DOHH2 (cell line): ENCODE data around the gene DGKZ.

Experiments used
- H3F3A ChIP-seq: fragments of 200-600 bp; sonication (generic), shearing (Covaris generic); 2 replicates; pipeline ENCODE4 v1.6.0; 2016; ENCODE audit warnings: antibody characterized with exemption, mild to moderate bottlenecking; ENCODE audit not compliant: control insufficient read depth, insufficient read depth
- H3K27ac ChIP-seq: fragments of 200-600 bp; sonication (generic); 2 replicates; pipeline ENCODE4 v1.5.1; 2014; ENCODE audit warnings: low read depth, mild to moderate bottlenecking, low read length, moderate library complexity
- H3K27me3 ChIP-seq: fragments of 200-600 bp; sonication (generic); 2 replicates; pipeline ENCODE4 v1.6.1; 2014; ENCODE audit warnings: mild to moderate bottlenecking, low read length, mixed read lengths; ENCODE audit not compliant: control insufficient read depth
- H3K36me3 ChIP-seq: fragments of 200-600 bp; sonication (generic); 2 replicates; pipeline ENCODE4 v1.6.1; 2014; ENCODE audit warnings: mild to moderate bottlenecking, low read length, moderate library complexity, mixed read lengths; ENCODE audit not compliant: control insufficient read depth
- H3K4me1 ChIP-seq: fragments of 200-600 bp; sonication (generic); 2 replicates; pipeline ENCODE4 v1.6.1; 2014; ENCODE audit warnings: mild to moderate bottlenecking, low read length, mixed read lengths; ENCODE audit not compliant: control insufficient read depth
- H3K4me2 ChIP-seq: fragments of 200-600 bp; sonication (generic); 2 replicates; pipeline ENCODE4 v1.6.0; 2014; ENCODE audit warnings: mild to moderate bottlenecking, low read length, moderate library complexity
- H3K4me3 ChIP-seq: fragments of 200-600 bp; sonication (generic); 2 replicates; pipeline ENCODE4 v1.5.1; 2014; ENCODE audit warnings: mild to moderate bottlenecking, low read length, mixed read lengths
- H3K79me2 ChIP-seq: fragments of 200-600 bp; sonication (generic); 2 replicates; pipeline ENCODE4 v1.6.1; 2014; ENCODE audit warnings: mild to moderate bottlenecking, low read length, mixed read lengths; ENCODE audit not compliant: control insufficient read depth
- H3K9me2 ChIP-seq: fragments of 200-600 bp; sonication (generic); replicated peaks from 2 replicates; pipeline ENCODE4 v1.6.1; 2014; ENCODE audit warnings: mild to moderate bottlenecking, low read length, mixed read lengths; ENCODE audit not compliant: control insufficient read depth
- H3K9me3 ChIP-seq: fragments of 200-600 bp; sonication (generic); 2 replicates; pipeline ENCODE4 v1.6.1; 2014; ENCODE audit warnings: antibody characterized with exemption, low read length, mixed read lengths; ENCODE audit not compliant: control insufficient read depth, insufficient read depth
- H4K20me1 ChIP-seq: fragments of 200-600 bp; sonication (generic); 2 replicates; pipeline ENCODE4 v1.6.0; 2014; ENCODE audit warnings: low read depth, mild to moderate bottlenecking, antibody characterized with exemption, low read length, moderate library complexity; ENCODE audit not compliant: control insufficient read depth, insufficient read depth
- CTCF ChIP-seq: fragments of 200-600 bp; sonication (generic); IDR thresholded peaks from one replicate; pipeline ENCODE4 v1.5.1; 2014; ENCODE audit warnings: antibody characterized with exemption, mild to moderate bottlenecking, low read depth, low read length; ENCODE audit not compliant: poor library complexity, severe bottlenecking
- EZH2phosphoT487 ChIP-seq: fragments of 200-600 bp; sonication (generic); IDR thresholded peaks from 2 replicates; pipeline ENCODE4 v1.6.1; 2017; ENCODE audit warnings: borderline replicate concordance, mild to moderate bottlenecking, antibody characterized with exemption, low read length, moderate library complexity, mixed read lengths

Gene DGKZ

GRCh38 chr11:46338636-46338987 is 8.7 kb upstream of the DGKZ start:
- no peaks in the 10 kb centered on the region for H3K9me2 ChIP-seq
- H3K27me3 ChIP-seq = peaks cover 58% of the 10 kb centered on the region
- H3K4me3 ChIP-seq = no peak overlapping the region
- H3K4me1 ChIP-seq = peaks cover 10% of the 10 kb centered on the region
- H3K9me3 ChIP-seq = no peaks in the 10 kb centered on the region
- H3K79me2 ChIP-seq = no peaks in the 10 kb centered on the region
- H3K36me3 ChIP-seq = no peaks in the 10 kb centered on the region
- H4K20me1 ChIP-seq = no peaks in the 10 kb centered on the region
- H3F3A ChIP-seq = peaks cover 5% of the 10 kb centered on the region; the same call in 1 of the 2 replicates
- no peak overlapping the region for H3K27ac ChIP-seq
- no peak for TF ChIP-seq EZH2phosphoT487
- no peak overlapping the region for H3K4me2 ChIP-seq

- Histone ChIP-seq H3K9me2 (no peaks in the 10 kb centered on the region), H3F3A (peaks cover 6% of the 10 kb centered on the region; the same call in 1 of the 2 replicates), H3K4me1 (peaks cover 10% of the 10 kb centered on the region), H3K27me3 (peaks cover 58% of the 10 kb centered on the region), H3K36me3 (no peaks in the 10 kb centered on the region), H3K27ac (no peak overlapping the region), H3K4me3 (no peak overlapping the region), H4K20me1 (no peaks in the 10 kb centered on the region), H3K79me2 (no peaks in the 10 kb centered on the region), H3K4me2 (no peak overlapping the region), H3K9me3 (no peaks in the 10 kb centered on the region)
- TF ChIP-seq EZH2phosphoT487 = no peak
Observed at GRCh38 chr11:46338988-46339666, 8.1 kb upstream of the DGKZ start.

GRCh38 chr11:46339816-46340215 is 7.4 kb upstream of the DGKZ start:
- Histone ChIP-seq H3K9me3 (no peaks in the 10 kb centered on the region), H3K27ac (no peak overlapping the region), H3K27me3 (peaks cover 55% of the 10 kb centered on the region), H3K4me3 (no peak overlapping the region), H3F3A (peaks cover 7% of the 10 kb centered on the region; the same call in 1 of the 2 replicates), H4K20me1 (no peaks in the 10 kb centered on the region), H3K36me3 (no peaks in the 10 kb centered on the region), H3K9me2 (no peaks in the 10 kb centered on the region), H3K4me2 (no peak overlapping the region), H3K4me1 (peaks cover 10% of the 10 kb centered on the region), H3K79me2 (no peaks in the 10 kb centered on the region)
- TF ChIP-seq EZH2phosphoT487 = no peak
- no peak for TF ChIP-seq CTCF

DNA sequence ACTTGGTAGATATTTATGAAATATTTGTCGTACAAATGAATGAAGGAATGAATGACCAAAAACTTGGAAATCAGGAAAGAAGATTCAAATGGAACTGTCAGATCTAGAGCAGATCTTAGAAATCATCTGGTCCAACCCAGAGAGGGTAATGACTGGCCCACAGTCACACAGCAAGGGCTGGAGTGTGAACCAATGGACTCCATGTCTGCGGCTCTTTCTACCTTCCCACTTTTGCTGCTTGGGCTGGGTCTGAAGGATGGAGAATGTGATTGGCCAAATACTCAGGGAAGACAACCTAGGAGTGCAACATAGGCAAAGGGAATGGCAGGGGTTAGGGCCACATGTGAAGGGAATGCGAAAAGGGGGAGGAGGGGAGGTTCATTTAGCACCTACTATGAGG is 5.8 kb upstream of the DGKZ start:
- no peak overlapping the region for H3K4me3 ChIP-seq
- H3K9me2 ChIP-seq = no peaks in the 10 kb centered on the region
- H3K9me3 ChIP-seq = no peaks in the 10 kb centered on the region
- peaks cover 60% of the 10 kb centered on the region for H3K27me3 ChIP-seq
- TF ChIP-seq EZH2phosphoT487 (no peak), CTCF (no peak)
- no peaks in the 10 kb centered on the region for H3K79me2 ChIP-seq
- peaks cover 25% of the 10 kb centered on the region for H3K4me1 ChIP-seq
- no peaks in the 10 kb centered on the region for H3K36me3 ChIP-seq
- H4K20me1 ChIP-seq = 0 out of 2 replicates have a peak, but pooled peaks cover under 1% of the 10 kb centered on the region
- no peak overlapping the region for H3K27ac ChIP-seq
- H3F3A ChIP-seq = peaks cover 7% of the 10 kb centered on the region; the same call in 1 of the 2 replicates
- H3K4me2 ChIP-seq = no peak overlapping the region
